Putamen (tissue), 1 donor: Measurements from ENCODE around the gene PSTPIP1.

Source experiments
- DNase-seq: peaks from one replicate; pipeline ENCODE4 v3.0.0-alpha.2; 2016; ENCODE audit warnings: low spot score

PSTPIP1 gene

GRCh38 chr15:76998663-76999285 is 3.8 kb downstream of the PSTPIP1 start:
- no peak for DNase-seq

GRCh38 chr15:76999996-77000395 is 5.1 kb downstream of the PSTPIP1 start:
- DNase-seq = no peak

GRCh38 chr15:77001351-77001750 is 6.4 kb downstream of the PSTPIP1 start:
- no peak for DNase-seq

GRCh38 chr15:77001966-77002365 is 7.0 kb downstream of the PSTPIP1 start:
- no peak for DNase-seq

- DNase-seq = no peak
Observed at GRCh38 chr15:77002436-77002835, 7.5 kb downstream of the PSTPIP1 start.

GRCh38 chr15:77002954-77003912 is 8.3 kb downstream of the PSTPIP1 start:
- peak; percentile 29 for DNase-seq

GRCh38 chr15:77004189-77004588 is 9.3 kb downstream of the PSTPIP1 start:
- DNase-seq = no peak

GRCh38 chr15:77009176-77009575 is 14.2 kb downstream of the PSTPIP1 start:
- no peak for DNase-seq

GRCh38 chr15:77009646-77010311 is 14.9 kb downstream of the PSTPIP1 start:
- no peak for DNase-seq

GRCh38 chr15:77010312-77010686 is 15.4 kb downstream of the PSTPIP1 start:
- no peak for DNase-seq

- DNase-seq = no peak
Observed at GRCh38 chr15:77010857-77011256, 15.9 kb downstream of the PSTPIP1 start.

GRCh38 chr15:77012117-77012712 is 17.3 kb downstream of the PSTPIP1 start:
- DNase-seq = no peak

- DNase-seq = no peak
Observed at GRCh38 chr15:77012868-77013267, 17.9 kb downstream of the PSTPIP1 start.

GRCh38 chr15:77013776-77014131 is 18.8 kb downstream of the PSTPIP1 start:
- DNase-seq = no peak

- no peak for DNase-seq
Observed at GRCh38 chr15:77014132-77015081, 19.5 kb downstream of the PSTPIP1 start.

GRCh38 chr15:77015646-77016320 is 20.9 kb downstream of the PSTPIP1 start:
- no peak for DNase-seq

GRCh38 chr15:77016321-77016695 is 21.4 kb downstream of the PSTPIP1 start:
- DNase-seq = no peak

GRCh38 chr15:77017091-77017660 is 22.2 kb downstream of the PSTPIP1 start:
- DNase-seq = no peak

- no peak for DNase-seq
Observed at GRCh38 chr15:77017761-77018720, 23.1 kb downstream of the PSTPIP1 start.
